Gastrocnemius medialis (tissue), 4 donors: ENCODE measurements around the gene SOST.

Experiments
- POLR2A ChIP-seq, 2 donors: fragments of 450-650 bp; IDR thresholded peaks; one replicate each; pipeline ENCODE4 v1.6.1; 2017; ENCODE audit warnings: antibody characterized with exemption in 2 of 2, mild to moderate bottlenecking in 2 of 2, moderate library complexity in 2 of 2
- TF ChIP-seq, protein P1 (sequence below), 5 experiments: fragments of 450-650 bp in 3 of 5; fragments of 200-600 bp in 2 of 5; sonication (generic) in 2 of 5; IDR thresholded peaks in 4 of 5; conservative IDR thresholded peaks in 1 of 5; 1 replicate in 4 of 5; 2 replicates in 1 of 5; pipeline ENCODE4 v1.5.1; 2016 to 2019; ENCODE audit warnings: antibody characterized with exemption in 5 of 5, mild to moderate bottlenecking in 3 of 5, moderate library complexity in 3 of 5

DNA sequence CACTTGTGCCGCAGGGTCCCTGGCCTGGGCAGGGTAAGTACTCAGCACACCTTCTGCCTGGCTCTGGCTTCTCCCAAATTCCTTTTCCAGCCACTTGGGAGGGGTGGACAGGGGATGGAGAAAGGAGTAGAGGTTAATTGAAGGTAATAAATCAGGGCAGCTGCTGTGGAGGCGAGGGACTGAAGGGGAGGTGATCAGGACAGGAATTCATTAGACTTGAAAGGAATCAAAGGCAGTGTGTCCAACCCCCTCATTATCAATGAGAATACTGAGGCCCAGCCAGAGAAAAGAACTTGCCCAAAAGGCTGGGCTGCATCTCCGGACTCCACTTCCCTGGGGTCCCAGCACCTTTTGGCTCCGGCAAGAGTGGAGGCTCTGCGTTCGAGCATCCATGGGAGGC, 2.4 kb downstream of the SOST start:
- TF ChIP-seq, protein P1, sequence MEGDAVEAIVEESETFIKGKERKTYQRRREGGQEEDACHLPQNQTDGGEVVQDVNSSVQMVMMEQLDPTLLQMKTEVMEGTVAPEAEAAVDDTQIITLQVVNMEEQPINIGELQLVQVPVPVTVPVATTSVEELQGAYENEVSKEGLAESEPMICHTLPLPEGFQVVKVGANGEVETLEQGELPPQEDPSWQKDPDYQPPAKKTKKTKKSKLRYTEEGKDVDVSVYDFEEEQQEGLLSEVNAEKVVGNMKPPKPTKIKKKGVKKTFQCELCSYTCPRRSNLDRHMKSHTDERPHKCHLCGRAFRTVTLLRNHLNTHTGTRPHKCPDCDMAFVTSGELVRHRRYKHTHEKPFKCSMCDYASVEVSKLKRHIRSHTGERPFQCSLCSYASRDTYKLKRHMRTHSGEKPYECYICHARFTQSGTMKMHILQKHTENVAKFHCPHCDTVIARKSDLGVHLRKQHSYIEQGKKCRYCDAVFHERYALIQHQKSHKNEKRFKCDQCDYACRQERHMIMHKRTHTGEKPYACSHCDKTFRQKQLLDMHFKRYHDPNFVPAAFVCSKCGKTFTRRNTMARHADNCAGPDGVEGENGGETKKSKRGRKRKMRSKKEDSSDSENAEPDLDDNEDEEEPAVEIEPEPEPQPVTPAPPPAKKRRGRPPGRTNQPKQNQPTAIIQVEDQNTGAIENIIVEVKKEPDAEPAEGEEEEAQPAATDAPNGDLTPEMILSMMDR (IDR thresholded peaks at IDR 0.05 in 4 of 5, conservative IDR thresholded peaks at IDR 0.05 in 1 of 5): no peak
- TF ChIP-seq POLR2A (IDR thresholded peaks at IDR 0.05): no peak
